Epithelial cell of esophagus (primary cell): ENCODE measurements around the gene ATP8B3.

Experiments
- DNase-seq: peaks from one replicate; pipeline ENCODE4 v3.0.0; 2010; ENCODE audit warnings: low read depth
- H3K4me3 ChIP-seq: 2 replicates; pipeline ENCODE4 v1.5.1; 2011; ENCODE audit warnings: mild to moderate bottlenecking, low read length, control low read depth
- CTCF ChIP-seq: IDR thresholded peaks from 2 replicates; pipeline ENCODE4 v1.5.1; 2011; ENCODE audit warnings: low read depth, mild to moderate bottlenecking, low read length, control low read depth, inconsistent platforms; ENCODE audit not compliant: insufficient read depth; ENCODE audit errors: missing control alignments

Gene ATP8B3

GRCh38 chr19:1747285-1748114 lies 64.6 kb downstream of the ATP8B3 start:
- DNase-seq, result peak; percentile 99
- H3K4me3 ChIP-seq, result peak overlapping the region; percentile 43
- TF ChIP-seq CTCF, result no peak

DNA sequence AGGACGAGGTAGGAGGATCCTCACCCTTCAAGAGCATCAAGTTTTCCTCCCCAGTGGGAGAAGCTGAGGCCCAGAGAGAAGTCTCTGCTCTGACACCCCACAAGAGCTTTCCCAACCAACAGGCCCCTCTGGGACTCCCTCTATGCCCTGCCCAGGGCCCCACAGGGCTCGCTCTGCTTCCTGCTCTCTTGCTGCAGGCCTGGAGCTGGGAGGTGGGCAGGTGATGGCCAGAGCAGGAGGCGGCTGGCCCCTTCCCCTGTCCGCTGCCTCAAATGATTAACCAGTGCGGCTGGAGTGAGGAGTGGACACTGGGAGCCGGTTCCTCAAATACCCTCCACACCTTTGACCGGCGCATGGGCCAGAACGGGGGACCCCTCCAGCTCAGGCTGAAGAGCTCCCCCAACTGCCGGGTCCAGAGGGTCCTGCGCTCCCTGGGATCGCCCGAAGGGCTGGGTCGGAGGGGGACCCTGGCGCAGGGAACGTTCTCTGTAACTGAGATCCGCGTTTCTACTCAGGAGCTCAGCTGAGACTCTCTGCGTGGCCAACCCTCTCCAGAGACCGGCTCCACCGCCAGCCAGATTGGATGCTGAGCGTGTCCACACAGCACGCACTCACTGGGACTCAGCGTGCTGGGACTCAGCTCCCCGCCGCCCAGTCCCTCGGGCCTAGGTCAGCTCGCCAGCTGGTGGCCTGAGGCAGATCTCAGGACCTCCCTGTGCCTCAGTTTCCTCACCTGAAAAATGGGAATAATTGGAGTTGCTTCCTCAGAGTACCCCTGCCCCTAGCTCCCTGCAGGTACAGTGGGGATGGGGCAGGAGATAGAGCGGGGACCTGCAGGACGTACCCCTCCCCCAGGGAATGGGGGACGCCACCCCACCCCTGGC lies 65.4 kb downstream of the ATP8B3 start:
- peak; percentile 90 for DNase-seq
- H3K4me3 ChIP-seq, result peak overlapping the region; percentile 11
- no peak for TF ChIP-seq CTCF

GRCh38 chr19:1745589-1746031 lies 66.5 kb downstream of the ATP8B3 start:
- peak overlapping the region; percentile 21 for H3K4me3 ChIP-seq
- peak; percentile 17 for DNase-seq
- no peak for TF ChIP-seq CTCF

DNA sequence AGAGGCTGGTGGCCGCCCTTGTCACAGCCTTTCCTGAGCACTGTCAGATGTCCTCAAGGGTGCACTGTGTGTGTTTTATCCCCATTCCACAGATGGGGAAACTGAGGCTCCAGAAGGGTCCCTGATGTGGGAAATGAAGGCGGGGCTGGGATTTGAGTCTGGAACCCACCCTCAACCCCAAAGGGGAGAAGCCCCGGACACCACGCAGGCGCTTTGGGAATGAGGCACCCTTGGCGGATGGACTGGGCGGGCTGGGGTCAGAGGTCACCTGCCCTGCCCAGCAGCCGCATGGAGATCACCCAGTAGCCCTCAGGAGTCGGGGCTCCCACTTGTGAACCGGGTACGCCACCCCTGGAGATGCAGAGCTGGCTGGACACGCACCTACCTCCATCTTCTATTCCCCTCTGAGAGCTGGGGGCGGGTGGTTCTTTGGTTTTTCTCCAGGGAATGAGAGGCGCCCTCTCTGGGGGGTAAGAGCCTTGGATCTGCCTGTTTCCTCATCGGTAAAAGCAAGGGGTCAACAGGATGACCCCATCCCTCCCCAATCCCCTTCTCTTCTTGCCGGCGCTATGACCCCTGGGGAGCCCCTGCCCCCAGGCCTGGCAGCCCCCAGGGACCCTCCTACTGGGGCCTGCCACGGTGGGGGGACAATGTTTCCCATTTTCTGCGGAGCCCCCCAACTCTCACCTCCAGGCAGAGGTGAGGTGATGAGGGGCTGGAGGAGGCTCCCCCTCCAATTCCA lies 67.1 kb downstream of the ATP8B3 start:
- TF ChIP-seq CTCF, result no peak
- DNase-seq, result no peak
- peak overlapping the region; percentile 21 for H3K4me3 ChIP-seq

- H3K4me3 ChIP-seq, result no peak overlapping the region
- no peak for TF ChIP-seq CTCF
- no peak for DNase-seq
These were observed 67.9 kb downstream of the ATP8B3 start for GRCh38 chr19:1744133-1744665.

GRCh38 chr19:1742989-1743696 lies 68.9 kb downstream of the ATP8B3 start:
- DNase-seq, result no peak
- no peak overlapping the region for H3K4me3 ChIP-seq
- TF ChIP-seq CTCF, result no peak
